ENCODE results near the gene KRTAP5-2. TPM values are rescaled to one million over a fixed set of nuclear protein-coding genes. Genes with fewer than 3 reads are reported as not detected.

KRTAP5-2 gene
- total RNA-seq, 4 donors from 2014 or later: not detected

DNA sequence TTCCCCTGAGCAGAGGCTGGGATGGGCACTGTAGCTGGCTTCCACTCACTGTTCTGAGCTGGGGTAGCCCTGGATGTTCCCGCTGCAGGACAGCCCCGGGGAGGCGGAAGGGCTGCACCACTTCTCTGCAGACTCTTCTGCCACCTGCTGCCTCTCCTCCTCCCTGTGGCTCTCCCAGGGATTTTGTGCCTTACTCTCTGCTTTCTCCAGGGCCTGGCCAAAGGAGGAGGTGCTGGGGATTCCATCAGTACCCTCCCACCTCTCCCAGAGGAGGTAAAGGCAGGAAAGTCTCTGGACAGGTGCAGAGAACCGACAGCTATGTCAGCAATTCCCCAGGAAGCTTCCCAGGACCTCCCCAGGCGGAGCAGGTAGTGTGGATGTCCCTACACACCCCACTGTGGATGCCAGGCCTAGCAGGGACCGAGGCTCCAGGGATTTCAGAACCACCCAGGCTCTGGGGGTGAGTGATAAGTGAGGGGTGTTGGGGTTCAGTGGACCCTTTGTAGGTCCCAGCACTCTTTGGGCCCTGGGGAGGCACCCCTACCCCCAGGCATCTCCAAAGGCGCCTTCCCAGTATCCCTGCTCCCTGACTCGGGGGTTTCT lies 37.3 kb downstream of the KRTAP5-2 start:
- TF ChIP-seq, protein P1, sequence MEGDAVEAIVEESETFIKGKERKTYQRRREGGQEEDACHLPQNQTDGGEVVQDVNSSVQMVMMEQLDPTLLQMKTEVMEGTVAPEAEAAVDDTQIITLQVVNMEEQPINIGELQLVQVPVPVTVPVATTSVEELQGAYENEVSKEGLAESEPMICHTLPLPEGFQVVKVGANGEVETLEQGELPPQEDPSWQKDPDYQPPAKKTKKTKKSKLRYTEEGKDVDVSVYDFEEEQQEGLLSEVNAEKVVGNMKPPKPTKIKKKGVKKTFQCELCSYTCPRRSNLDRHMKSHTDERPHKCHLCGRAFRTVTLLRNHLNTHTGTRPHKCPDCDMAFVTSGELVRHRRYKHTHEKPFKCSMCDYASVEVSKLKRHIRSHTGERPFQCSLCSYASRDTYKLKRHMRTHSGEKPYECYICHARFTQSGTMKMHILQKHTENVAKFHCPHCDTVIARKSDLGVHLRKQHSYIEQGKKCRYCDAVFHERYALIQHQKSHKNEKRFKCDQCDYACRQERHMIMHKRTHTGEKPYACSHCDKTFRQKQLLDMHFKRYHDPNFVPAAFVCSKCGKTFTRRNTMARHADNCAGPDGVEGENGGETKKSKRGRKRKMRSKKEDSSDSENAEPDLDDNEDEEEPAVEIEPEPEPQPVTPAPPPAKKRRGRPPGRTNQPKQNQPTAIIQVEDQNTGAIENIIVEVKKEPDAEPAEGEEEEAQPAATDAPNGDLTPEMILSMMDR (IDR thresholded peaks at IDR 0.05; ENCODE audit: low read depth): no peak

DNA sequence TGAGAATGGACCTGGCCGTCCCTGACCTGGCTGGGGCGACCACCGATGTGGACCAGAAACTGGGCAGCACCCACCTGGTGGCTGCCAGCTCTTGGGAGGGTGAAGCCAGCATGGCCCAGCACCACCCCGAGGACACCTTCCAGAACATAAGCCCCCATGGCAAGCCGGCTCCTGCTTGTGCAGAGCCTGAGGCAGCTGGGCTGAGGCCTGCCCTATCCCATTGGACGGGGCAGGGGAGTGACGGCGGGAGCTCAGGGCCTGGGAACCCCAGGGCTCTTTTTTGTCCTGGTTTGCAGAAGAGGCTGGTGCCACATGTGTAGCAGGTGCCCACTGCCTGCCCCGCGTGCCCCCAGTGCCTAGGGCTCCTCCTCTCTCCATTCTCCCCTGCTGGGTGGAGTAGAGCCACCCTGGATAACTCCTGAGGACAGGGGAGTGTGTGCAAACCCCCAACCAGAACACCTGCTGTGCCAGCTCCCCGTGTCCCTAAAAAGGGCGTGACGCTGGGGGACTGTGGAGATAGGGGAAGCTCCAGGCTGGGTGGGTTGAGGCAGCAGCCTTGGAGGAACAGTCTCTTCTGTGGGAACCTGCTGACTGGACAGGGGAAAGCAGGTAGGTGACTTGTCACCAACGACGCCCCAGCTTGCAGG lies 38.0 kb downstream of the KRTAP5-2 start:
- TF ChIP-seq, protein P1 (IDR thresholded peaks at IDR 0.05; ENCODE audit: low read depth): no peak

DNA sequence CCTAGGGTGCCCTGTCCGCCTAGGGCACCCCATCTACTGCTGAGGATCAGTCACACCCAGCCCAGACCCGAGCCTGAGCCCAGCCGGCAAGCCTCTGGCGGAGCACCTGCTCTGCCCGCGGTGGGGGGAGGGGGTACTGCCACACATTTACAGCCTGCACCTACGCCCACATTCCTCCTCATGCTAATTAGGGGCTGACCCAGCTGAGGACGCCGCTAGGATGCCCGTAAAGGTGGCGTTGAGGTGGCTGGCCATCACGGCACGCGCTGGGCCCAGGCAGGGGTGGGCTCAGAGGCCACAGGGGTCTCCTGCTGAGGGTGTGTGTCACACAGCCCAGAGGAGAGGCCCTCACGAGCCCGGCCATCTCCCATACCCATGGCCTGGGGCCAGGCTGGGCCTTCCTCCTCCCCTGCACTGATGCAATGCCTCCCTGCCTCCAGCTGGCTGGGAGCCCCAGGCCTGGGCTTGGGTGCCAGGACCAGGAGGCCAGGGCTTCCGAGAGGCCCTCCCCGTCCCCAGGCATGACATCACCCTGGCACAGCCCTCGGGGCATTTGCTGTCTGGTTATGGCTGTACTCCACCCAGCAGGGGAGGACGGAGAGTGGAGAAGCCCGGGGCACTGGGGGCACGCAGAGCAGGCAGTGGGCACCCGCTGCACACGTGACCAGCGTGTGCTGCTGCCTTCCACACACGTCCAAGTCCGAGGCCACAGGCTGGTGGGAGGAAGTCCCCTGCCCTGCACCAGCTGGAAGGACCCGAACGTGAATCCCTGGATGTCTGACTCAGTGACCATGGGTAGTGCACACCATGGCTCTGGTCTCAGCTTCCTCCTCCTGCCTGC lies 38.8 kb downstream of the KRTAP5-2 start:
- TF ChIP-seq, protein P1 (IDR thresholded peaks at IDR 0.05; ENCODE audit: low read depth): no peak

DNA sequence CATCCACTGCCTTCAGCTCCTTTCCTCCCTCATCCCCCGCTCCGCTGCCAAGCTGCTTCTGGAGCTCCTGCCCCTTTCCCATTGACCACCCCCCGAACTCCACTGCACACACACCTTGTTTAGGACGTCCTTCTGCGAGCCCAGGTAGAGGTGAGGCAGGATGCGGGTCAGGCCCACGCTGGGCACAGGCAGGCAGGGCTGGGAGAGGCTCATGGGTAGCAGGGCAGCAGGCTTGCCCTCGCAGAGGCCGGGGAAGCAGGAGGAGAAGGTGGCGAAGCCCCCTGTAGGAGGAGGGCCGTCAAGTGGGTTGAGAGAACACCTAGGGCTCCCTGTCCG lies 39.4 kb downstream of the KRTAP5-2 start:
- TF ChIP-seq, protein P1 (IDR thresholded peaks at IDR 0.05; ENCODE audit: low read depth): no peak

DNA sequence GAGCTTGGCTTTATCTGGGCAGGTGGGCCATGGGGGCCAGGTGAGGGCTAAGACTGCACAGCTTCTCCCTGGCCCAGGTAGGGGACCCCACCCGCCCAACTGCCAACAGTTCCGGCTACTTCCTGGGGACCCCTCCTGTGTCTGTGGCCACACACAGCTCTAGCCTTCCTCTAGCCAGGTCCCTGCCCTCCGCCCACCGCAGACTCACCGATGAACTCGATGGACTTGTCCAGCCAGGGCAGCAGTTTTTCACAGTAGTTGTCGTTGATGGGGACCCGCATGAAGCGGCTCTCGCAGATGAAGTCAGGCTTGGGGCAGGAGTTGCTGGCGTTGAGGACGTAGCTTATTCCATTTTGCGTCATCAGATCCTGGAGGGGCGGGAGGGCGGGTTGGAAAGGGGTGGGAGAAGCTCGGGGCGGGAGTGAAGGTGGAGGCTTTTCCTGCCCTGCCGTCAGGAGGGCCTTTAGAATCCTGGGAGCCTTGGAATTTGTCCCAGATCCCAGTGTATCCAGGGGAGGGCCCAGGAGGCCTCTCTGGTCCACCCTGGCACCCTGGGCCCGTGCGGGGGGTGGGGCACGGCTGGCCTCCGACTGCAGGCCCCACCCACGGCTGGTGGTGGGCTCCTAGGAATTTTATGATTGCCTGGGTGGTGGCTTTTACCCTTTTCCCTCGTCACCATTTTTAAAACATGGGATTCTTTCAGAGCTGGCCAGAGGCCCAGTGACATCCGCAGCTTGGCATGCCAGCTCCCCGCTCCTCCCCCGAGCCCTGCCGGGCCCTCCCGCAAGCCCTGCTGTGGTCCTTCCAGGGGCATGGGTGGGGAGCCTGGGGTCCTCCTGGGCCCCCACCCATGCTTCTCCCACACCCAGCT lies 40.0 kb downstream of the KRTAP5-2 start:
- TF ChIP-seq, protein P1 (IDR thresholded peaks at IDR 0.05; ENCODE audit: low read depth): no peak

DNA sequence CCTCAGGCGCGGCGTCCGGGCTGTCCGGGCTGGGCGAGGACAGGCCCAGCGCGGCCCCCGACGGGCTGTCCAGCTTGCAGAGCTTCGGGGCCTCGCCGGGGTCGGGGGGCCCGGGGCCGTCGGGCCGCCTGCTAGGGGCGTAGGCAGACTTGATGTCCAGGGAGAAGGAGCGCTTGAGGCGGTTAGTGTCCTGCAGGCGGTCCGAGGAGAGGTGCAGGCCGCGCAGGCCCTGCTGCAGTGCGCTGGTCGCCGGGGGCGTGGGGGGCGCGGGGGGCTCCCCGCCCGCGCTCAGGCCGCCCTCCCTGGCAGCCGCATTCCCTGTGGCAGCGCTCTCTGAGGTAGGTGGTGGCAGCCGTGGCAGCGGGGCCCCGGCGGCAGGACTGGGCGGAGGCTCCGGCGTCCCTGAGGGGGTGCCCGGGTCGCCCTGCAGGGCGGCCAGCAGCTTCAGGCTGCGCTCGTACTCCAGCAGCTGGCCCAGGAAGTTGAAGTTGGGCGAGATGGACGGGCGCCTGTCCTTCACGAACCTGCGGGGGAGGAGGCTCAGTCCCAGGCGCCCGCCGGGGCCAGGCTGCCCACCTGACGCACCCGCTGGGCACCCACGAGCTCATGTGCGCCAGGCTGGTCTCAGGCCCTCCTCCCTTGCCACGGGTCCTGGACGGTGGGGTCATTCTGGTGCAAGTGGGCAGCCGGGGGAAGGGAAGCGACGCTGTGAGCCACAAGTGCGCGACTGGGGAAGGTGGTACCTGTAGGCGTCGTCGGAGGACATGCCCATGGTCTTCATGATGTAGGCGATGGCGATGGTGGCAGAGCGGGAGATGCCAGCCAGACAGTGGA lies 40.8 kb downstream of the KRTAP5-2 start:
- TF ChIP-seq, protein P1 (IDR thresholded peaks at IDR 0.05; ENCODE audit: low read depth): no peak
